Subcutaneous adipose tissue (tissue), 4 donors: ENCODE results near the gene PAIP1. TPM values are rescaled to one million over a fixed set of nuclear protein-coding genes. Genes with fewer than 3 reads are reported as not detected.

Source experiments
- total RNA-seq, 4 donors: library from RNA; depleted of rRNA; stranded (reverse); fragments of >200 nt; gene quantifications; one replicate each; pipeline ENCODE4 v1.1.0, GENCODE V29; 2016
- TF ChIP-seq, protein P1 (sequence below): fragments of 450-650 bp; IDR thresholded peaks from one replicate; pipeline ENCODE4 v1.5.1; 2016; ENCODE audit warnings: low read depth, mild to moderate bottlenecking, control low read depth, antibody characterized with exemption, moderate library complexity

The PAIP1 gene, protein sequence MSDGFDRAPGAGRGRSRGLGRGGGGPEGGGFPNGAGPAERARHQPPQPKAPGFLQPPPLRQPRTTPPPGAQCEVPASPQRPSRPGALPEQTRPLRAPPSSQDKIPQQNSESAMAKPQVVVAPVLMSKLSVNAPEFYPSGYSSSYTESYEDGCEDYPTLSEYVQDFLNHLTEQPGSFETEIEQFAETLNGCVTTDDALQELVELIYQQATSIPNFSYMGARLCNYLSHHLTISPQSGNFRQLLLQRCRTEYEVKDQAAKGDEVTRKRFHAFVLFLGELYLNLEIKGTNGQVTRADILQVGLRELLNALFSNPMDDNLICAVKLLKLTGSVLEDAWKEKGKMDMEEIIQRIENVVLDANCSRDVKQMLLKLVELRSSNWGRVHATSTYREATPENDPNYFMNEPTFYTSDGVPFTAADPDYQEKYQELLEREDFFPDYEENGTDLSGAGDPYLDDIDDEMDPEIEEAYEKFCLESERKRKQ
- total RNA-seq, result 100 to 1,000 TPM; 109 to 166 (median 126) TPM

DNA sequence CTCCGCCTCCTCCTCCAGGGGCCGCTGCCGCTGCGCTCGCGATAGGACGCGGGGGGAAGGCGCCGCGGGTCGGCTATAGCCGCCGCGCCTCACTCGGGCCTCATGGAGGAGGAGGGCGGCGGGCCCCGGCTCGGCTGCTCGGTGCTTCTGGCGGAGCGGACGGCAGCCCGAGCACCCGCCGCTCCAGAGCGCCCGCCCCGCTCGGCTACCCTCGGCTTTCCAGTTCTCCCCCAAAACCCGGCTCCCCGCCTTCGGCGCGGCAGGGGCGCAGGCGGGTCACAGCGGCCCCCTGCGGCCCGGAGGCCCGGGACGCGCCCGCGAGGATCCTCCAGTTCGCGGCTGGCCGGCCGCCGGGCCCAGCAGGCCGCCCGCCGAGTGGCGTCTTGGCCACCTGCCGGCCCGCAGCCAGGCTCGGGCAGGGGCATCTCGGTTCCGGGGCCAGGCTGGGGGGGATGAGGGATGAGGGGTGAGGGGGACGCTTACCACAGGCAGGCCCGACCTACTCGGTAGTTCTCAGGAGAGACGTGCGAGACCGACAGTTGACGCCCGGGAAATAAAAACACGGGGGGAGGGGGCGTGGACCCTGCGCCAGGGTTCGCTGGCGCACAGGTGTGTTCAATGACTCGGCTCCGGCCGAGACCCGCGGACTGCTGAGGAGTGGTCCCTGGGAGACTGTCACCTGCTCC is at the start of gene PAIP1:
PAIP1 (minus strand) TSS at position 221 of the 686 bp plus-strand sequence. CDS start 231 bp downstream, outside the sequence.
- TF ChIP-seq, protein P1, sequence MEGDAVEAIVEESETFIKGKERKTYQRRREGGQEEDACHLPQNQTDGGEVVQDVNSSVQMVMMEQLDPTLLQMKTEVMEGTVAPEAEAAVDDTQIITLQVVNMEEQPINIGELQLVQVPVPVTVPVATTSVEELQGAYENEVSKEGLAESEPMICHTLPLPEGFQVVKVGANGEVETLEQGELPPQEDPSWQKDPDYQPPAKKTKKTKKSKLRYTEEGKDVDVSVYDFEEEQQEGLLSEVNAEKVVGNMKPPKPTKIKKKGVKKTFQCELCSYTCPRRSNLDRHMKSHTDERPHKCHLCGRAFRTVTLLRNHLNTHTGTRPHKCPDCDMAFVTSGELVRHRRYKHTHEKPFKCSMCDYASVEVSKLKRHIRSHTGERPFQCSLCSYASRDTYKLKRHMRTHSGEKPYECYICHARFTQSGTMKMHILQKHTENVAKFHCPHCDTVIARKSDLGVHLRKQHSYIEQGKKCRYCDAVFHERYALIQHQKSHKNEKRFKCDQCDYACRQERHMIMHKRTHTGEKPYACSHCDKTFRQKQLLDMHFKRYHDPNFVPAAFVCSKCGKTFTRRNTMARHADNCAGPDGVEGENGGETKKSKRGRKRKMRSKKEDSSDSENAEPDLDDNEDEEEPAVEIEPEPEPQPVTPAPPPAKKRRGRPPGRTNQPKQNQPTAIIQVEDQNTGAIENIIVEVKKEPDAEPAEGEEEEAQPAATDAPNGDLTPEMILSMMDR, result no peak

DNA sequence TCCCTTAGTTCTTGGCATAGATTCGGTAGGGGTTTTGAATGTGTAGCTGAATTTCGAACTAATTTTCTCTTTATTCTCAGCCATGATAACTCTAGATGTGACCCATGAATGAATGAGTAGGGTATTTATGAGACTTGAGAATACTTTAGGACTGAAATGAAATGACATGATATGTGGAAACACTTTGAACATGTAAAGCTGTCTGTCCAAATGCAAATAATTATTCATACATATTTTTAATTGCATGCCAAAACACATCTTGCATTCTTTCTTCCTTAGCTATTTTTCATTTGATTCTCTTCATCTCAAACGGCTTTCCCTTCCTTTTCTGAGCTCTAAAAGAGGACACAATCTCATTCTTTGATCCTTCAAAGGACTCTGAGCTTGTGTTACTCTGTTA is 49.5 kb upstream of the PAIP1 start:
- TF ChIP-seq, protein P1, result no peak

DNA sequence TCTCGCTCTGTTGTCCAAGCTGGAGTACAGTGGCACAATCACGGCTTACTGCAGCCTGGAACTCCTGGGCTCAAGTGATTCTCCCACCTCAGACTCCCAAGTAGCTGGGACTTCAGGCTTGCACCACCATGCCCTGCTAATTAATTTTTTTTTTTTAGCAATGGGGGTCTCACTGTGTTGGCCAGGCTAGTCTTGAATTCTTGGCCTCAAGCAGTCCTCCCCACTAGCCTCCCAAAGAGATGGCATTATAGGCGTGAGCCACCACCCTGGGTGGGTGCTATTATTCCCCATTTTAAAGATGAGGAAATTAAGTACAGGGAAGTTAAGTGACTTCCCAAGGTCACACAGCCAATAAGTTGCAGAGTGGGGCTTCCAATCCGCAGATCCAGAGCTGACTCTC is 47.8 kb upstream of the PAIP1 start:
- TF ChIP-seq, protein P1, result no peak

DNA sequence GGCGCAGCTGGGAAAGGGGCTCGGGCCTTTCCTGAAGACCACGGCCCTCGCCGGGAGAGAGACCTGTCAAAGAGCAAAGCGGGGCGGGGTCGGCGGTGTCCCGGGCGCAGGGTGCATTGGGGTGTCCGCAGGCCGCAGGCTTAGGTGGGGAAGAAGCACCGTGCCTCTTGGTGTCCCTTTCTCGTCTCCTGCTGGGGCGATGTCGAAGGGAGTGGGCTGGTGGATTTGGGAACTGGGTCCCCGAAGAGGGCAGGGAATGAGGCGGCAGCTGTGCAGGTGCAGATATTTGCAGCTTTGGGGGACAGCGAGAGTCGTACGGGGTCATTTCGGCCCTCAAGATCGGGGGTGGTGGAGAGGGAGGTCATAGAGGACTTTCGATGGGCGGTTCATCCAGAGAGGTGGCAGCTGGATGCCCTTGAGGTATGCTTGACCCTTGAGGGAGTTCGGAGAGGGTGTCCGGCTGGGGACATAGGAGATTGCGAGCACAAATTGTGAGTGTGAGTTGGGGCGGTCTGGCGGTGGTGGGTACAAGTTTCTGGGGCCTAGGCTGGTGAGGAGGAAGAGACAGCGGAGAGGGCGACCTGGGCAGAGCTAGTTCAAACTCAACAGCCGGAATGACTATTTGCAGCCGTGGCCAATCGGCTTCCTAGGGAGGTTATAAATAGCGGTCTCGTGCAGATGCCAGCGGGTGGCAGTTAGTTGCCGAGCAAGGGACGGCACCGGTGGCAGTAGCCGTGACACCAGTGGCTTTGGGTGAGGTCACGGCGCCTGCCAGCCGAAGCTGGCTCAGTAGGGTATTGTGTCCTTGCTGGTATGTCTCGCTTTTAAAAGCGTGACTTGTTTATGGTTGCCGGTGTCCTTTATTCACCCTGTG is 46.7 kb upstream of the PAIP1 start:
- TF ChIP-seq, protein P1, result no peak

DNA sequence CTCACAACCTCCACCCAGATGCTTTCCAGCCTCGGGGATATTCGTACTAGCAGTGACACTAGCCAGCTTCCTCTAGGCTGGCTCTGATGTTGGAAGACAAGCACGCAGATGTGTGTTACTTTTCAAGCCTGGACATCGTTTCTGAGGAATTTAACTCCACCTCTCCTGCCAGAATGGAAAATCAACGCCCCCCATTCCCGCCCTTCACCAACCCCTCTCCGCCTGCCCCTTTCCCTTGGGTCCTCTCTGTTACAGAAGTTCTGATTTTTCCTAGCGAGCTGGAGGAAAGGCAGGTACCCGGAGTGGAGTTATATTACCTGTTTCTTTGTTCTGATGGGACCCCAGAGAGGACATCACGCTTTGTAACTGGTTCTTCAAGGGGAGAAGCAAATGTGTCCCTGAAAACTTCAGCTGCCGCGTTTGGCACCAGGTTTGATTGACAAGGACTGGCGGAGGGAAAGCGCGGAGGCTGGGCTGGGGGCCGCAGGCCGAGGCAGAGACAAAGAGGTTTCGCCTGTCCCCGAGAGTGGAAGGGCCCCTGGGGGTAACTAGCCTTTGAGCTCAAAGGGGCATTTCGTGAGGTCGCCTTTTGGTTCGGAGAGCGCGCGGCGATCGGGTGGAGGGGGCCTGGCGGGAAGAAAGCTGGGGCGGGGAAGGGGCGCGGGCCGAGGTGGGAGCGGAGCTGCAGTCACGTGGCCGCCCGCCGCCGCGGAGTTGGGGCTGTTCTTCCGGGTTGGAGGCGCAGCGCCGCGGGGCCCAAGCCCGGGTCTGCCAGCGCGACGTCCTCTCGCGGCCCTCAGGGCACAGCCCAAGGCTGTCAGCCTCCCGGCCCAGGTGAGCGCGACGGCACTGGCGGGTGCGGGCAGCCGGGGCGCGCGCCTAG is 45.8 kb upstream of the PAIP1 start, which contains the start of gene NNT:
NNT (plus strand) TSS at position 720 of the 883 bp plus-strand sequence. CDS start 6,016 bp downstream, outside the sequence.
- TF ChIP-seq, protein P1, result no peak

DNA sequence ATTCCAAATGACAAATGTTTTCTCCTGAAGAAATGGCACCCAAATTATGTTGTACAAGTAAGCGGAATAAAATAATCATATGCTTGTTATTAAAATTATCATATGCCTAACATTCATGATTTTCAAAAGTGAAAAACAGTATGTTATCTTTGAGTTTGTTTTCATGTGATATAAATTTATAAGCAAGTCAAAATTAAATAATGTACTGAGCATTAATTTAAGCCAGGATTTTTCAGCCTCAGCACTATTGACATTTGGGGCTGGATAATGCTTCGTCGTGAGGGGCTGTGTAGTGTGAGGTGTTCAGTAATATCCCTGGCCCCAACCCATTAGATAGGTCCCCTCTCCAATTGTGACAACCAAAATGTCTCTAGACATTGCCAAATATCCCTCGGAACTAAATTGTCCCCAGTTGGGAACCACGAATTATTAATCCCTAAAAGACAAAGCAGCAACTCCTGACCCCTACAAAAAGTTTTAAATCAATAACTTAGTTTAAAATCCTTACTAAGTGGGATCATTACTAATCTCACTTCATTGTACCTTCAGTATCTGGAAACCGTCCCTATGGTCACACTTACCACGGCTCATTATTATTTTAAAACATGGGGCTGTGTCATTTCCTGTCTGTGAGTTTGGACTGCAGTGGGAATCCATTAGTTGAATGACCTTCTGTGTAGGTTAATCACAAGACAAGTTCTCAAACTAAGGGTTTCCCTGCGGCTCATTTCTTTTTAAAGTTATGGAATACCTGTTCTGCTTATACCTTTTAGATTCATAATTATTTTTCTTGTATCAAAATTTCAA is 44.8 kb upstream of the PAIP1 start:
- TF ChIP-seq, protein P1, result no peak
